Epithelial cell of prostate (primary cell): ENCODE results near the gene SH3TC2.

Experiments used
- DNase-seq: peaks from one replicate; pipeline ENCODE4 v3.0.0-alpha.2; 2011; ENCODE audit warnings: low read depth, low spot score
- H3K27ac ChIP-seq: fragments of 450-650 bp; 2 replicates; pipeline ENCODE4 v1.5.1; 2017; ENCODE audit warnings: mild to moderate bottlenecking

SH3TC2 gene

DNA sequence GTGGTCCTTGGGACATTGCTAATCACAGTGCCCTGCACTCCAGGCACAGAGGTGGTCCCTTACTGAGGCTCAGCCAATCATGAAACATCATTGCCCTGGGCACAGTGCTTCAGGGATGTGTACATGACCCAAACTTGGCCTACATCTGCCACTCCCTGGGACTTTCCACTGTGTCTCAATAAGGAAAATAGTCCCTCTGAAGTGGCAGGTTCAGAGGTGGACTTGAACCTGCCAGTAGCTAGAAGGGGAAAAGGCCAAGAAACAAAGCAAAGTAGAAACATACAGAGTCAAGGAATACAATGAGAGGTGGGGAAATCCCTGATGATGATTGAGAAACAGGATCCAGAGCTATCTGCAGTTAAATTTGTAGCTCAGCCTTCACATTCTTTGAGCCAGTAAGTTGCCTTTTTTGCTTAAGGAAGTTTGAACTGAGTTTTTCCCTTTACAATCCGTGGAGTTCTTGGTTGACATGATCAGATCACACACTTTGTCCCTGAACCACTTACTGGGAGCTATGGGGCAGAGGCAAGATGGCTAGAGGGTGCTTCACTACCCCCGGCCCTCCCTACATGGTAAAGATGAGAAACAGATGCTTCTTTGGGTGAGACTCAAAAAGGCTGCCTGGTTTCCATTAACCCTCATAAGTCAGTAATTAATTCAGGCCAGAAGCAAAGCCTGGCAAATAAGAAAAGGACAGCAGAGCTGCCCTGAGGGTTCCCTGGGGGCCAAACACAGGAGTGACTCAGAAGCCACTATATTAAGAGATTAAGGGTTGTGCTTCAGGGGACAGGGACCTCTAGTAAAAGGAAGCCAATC is 57.6 kb downstream of the SH3TC2 start:
- H3K27ac ChIP-seq: no peak overlapping the region
- no peak for DNase-seq

DNA sequence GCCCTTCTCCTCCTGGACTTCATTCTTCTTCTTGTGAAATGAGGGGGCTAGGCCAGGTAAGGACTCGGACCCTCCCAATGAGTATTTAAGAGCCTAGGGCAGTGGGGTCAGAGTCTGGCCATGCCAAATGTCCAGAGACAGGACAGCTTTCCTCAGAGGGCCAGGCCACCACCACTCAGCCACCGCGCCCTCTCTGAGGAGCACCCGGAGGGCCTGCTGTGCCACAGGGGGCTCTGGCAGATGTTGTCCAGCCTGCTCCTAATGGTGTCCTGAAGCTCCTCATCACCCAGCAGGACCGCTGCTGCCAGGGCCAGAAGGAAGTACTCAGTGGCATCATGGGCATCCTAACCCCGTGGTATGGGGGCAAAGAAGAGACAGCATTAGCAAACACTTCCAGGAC is 58.3 kb downstream of the SH3TC2 start:
- no peak for DNase-seq
- no peak overlapping the region for H3K27ac ChIP-seq

DNA sequence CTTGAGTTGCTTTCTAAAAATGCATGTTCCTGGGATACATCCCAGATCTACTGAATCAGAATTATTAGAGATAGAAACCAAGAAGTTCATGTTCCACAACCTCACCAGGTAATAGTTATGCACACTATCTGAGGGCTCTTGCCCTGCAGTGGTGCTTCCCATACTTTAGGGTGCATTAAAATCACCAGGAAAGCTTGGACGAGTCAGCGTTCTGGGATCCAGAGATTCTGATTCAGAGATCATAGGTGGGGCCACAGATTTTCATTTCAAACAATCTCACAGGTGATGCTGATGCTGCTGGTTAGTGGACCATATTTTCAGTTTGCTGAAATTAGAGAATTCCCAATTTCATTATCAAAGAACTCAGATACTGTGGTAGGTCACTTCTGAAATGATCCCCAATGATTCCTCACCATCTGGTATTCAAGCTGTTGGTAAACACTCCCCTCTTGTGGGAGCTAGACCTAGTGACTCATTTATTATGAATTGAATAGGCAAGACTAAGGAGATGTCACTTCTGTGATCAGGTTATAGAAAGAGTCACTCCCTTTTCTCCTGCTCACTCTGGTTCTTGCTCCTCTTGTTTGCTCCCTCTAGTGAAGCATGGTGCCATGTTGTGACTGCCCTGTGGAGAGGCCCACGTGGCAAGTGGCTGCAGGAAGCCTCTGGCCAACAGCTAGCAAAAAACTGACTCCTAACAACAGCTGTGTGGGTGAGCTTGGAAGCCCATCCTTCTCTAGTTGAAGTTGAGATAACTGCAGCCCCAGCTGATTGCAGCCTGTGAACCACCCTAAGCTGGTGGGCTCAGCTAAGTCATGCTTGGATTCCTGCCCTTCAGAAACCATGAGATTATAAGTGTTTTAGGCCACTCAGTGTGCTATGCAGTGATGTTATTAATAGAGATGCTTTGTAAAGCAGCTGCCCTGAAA is 59.8 kb downstream of the SH3TC2 start:
- DNase-seq: no peak
- H3K27ac ChIP-seq: peak overlapping the region; percentile 62

DNA sequence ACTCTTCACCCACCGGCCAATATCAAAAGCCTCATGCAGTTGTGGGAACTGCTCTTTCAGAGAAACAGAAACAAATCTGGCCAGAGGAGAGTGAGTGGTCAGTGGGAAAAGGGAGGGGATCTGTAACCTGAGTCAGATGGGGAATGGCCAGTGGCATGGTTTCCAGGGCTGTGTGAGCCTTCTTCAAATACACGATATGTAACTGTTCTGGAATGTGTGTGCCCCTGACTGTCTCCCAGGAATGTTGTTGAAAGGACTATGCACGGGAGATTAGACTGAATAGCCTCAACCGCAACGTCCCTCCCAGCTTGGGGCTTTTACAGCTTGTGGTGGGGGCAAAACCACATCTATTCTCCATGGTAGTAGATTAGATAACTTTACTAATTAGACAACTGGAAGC is 60.8 kb downstream of the SH3TC2 start:
- peak overlapping the region; percentile 62 for H3K27ac ChIP-seq
- no peak for DNase-seq

- peak overlapping the region; percentile 62 for H3K27ac ChIP-seq
- DNase-seq: no peak
Measured at GRCh38 chr5:149001162-149001561, 61.7 kb downstream of the SH3TC2 start.

DNA sequence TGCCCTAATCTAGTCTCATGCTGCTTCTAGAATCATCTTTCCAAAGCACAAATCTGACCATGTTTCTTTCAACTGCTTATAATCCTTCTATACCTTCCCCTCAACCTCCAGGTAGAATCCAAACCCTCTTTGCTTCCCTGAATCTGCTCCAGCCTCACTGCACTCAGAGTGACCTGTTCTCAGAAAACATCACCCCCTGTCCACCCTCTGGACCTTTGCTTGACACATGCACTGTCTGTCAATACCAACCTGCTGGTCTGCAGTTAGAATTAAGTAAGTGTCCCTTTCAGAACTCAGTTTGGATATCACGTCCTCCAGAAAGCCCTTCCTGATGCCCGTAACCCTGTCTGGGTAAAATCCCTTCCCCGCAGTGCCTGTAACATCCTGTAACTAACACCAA is 63.1 kb downstream of the SH3TC2 start:
- H3K27ac ChIP-seq: no peak overlapping the region
- DNase-seq: no peak

DNA sequence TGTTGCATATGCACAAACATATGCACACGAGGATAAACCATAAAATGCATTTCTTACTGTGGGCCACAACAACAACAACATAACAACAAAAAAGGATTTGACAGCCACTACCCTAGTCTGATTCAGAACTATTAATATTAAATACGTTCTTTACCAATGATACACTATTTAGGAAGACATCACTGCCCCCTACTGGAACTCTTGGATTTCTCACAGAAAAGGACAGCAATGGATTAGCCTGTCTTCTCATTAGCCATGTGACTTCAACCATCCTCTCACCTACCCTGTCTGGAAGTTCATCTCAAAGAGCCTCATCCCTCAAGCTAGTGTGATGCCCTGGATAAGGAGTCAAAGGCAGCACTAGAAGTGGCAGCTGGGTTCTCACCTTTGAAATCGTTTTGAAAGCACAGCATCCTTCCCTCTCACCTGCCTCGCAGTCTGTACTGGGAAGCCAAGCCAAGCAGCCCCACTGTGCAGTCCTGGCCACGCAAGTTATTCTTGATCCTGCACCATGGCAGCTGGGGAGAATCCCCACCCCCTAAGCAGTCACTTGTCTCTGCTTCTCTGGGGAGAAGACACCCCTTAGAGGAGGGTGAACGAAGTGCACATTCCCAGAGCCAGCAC is 64.6 kb downstream of the SH3TC2 start:
- H3K27ac ChIP-seq: peak overlapping the region; percentile 30
- DNase-seq: no peak

DNA sequence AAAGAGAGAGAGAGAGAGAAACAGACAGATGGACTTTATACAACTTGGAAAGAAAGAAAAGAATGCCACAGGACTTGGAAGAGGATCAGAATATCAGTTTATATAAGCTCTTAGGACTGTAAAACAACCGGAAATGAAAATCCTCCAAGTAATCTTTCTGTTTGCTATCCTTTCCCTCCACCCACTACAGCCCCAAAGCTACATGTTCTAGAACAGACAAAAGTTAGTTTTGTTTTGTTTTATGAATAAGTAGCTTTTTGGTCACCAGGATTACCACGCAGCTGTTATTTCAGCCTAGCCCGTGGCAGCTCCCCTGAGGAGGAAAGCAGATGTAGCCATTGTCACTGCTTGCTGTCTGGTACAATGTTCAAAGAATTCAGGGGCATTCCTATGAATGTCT is 66.6 kb downstream of the SH3TC2 start:
- no peak for DNase-seq
- H3K27ac ChIP-seq: peak overlapping the region; percentile 35

DNA sequence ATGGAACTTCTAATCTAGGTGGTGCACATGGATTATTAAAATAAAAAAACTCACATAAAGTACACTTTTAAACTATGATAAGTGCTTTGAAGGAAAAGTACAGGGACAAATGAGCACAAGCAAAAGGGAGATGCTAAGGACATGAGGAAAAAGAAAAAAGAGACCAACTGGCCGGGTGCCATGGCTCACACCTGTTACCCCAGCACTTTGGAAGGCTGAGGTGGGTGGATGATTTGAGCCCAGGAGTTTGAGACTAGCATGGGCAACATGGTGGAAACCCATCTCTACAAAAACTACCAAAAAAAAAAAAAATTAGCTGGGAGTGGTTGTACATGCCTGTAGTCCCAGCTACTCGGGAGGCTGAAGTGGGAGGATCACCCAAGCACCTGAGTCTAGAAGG is 67.1 kb downstream of the SH3TC2 start:
- H3K27ac ChIP-seq: peak overlapping the region; percentile 35
- no peak for DNase-seq

DNA sequence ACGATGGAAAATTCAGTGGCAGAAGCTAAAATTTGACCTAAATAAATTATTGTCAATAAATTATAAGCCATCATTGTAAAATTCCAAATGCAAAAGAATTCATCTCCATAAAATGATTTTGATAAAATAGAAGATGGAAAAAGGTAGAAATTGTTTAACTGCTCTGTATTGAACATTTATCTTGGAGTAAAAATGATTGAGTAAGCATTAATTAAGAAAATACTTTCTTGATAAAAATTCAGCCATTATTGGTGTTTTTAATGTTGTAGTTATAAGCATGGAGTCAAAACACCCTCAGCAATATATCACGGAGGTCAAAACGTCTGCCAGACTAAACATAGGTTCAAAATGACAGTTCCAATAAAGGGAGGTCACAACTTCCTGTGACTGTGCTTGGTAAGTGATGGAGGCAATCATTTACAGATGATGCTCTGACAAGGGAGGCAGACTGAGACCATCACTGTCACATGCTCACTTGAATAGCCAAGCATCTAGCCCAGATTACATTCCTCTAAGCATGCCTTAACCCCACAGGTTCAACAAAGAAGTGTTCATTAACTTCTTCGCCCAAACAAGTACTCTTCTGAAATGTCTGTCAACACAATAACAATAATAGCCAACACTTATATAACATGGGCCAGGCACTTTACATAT is 69.5 kb downstream of the SH3TC2 start:
- peak overlapping the region; percentile 98 for H3K27ac ChIP-seq
- DNase-seq: no peak

DNA sequence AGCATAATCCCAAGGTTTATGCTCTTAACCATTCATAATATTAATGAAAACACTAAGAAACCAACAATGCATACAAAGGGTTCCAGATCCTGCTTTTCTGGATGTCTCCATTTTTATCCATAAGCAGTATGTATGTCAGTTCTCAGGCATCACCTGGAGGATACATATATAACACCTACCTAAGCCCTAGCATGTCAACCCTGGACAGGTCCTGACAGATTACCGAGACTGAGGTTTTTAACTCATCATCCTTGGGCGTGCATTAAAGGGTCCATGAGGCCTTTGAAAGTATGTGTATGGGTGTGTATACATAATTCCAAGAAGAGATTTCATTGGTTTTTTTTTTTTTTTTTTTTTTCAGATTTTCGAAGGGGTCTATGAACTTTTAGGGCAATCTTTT is 70.6 kb downstream of the SH3TC2 start:
- DNase-seq: no peak
- peak overlapping the region; percentile 98 for H3K27ac ChIP-seq

DNA sequence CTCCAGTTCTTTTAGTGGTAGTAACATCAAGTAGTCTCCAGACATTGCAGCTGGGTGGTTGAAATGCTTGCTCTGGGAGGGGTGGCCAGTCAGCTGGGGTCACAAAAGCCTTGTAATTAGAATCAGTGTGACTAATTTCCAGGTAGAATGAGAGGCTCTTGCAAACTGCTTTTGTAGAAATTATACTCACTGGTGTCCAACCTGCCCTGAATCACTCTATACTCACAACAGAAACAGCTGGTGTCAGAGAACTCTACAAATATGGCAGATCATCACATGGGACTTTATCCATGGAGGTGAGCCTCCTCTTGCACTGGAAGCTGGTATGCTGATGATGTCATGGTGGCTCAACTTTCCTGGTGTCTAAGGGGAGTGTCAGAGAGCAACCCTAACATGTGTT is 71.3 kb downstream of the SH3TC2 start:
- peak; percentile 75 for DNase-seq
- H3K27ac ChIP-seq: peak overlapping the region; percentile 98

DNA sequence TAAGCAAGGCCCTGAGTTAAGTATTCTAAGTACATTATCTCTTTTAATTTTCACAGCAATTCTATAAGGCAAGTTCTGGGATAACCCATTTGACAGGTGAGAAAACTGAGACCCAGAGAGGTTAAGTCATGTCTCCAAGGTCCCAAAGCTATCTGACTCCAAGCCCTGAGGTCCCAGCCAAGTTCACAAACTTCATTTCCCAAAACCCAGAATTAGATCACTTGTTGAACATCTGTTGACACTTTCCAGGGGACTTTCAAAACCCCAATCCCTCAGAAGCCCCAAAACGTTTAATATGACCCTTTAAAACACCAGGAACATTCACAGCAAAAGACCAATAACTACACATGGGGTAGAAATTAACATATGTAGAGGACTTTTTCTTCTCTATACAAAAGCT is 72.0 kb downstream of the SH3TC2 start:
- DNase-seq: no peak
- H3K27ac ChIP-seq: peak overlapping the region; percentile 98

GRCh38 chr5:148989567-148989966 is 73.3 kb downstream of the SH3TC2 start:
- peak overlapping the region; percentile 98 for H3K27ac ChIP-seq
- no peak for DNase-seq

GRCh38 chr5:148988328-148988727 is 74.5 kb downstream of the SH3TC2 start:
- peak overlapping the region; percentile 98 for H3K27ac ChIP-seq
- DNase-seq: no peak

GRCh38 chr5:148986636-148987035 is 76.2 kb downstream of the SH3TC2 start:
- peak overlapping the region; percentile 98 for H3K27ac ChIP-seq
- DNase-seq: peak; percentile 100

- H3K27ac ChIP-seq: peak overlapping the region; percentile 98
- DNase-seq: peak; percentile 84
Measured at GRCh38 chr5:148984345-148984744, 78.5 kb downstream of the SH3TC2 start.

DNA sequence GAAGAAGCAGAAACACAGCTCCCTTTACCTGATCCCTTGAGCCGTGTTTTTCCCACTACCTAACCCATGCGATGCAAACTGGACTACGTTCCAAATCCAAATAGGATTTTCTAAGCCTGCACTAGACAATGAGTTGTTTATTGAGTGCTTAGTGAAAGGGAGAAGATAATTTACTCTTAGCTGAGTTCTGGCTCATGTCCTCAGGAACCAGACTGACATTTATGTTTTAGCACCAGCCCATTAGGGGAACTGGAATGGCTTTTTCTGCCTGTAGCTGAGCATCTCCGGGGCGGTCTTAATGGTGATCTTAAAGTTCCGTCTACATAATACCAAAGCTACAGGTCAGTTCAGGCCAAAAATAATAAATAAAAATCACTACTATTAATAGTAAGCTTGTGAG is 81.5 kb downstream of the SH3TC2 start:
- no peak for DNase-seq
- peak overlapping the region; percentile 98 for H3K27ac ChIP-seq

- peak overlapping the region; percentile 98 for H3K27ac ChIP-seq
- no peak for DNase-seq
Measured at GRCh38 chr5:148980731-148981130, 82.1 kb downstream of the SH3TC2 start.

- peak overlapping the region; percentile 99 for H3K27ac ChIP-seq
- no peak for DNase-seq
Measured at GRCh38 chr5:148979083-148979723, 83.7 kb downstream of the SH3TC2 start.
